Superior temporal gyrus (tissue), 1 donor: ENCODE results near the gene DMRT2.

Experiments
- DNase-seq: peaks from one replicate; pipeline ENCODE4 v3.0.0-alpha.2; 2016; ENCODE audit errors: extremely low spot score

Gene DMRT2

GRCh38 chr9:1050125-1050895, at the start of gene DMRT2:
Gene DMRT2, plus strand, starts transcription at chr9:1050357. Its CDS starts 1,257 bp downstream, at chr9:1051614.
- DNase-seq, result peak; percentile 96

GRCh38 chr9:1001838-1002237, 48.3 kb upstream of the DMRT2 start:
- no peak for DNase-seq

- DNase-seq, result no peak
These were observed 47.5 kb upstream of the DMRT2 start for GRCh38 chr9:1002678-1003077.

GRCh38 chr9:1005043-1005667, 45.0 kb upstream of the DMRT2 start:
- peak; percentile 81 for DNase-seq

GRCh38 chr9:1007312-1007711, 42.8 kb upstream of the DMRT2 start:
- DNase-seq, result no peak

- no peak for DNase-seq
These were observed 41.9 kb upstream of the DMRT2 start for GRCh38 chr9:1008216-1008615.

- DNase-seq, result peak; percentile 97
These were observed 41.0 kb upstream of the DMRT2 start for GRCh38 chr9:1009101-1009707.

GRCh38 chr9:1013021-1013420, 37.1 kb upstream of the DMRT2 start:
- no peak for DNase-seq

GRCh38 chr9:1014225-1014624, 35.9 kb upstream of the DMRT2 start:
- no peak for DNase-seq

GRCh38 chr9:1014640-1015039, 35.5 kb upstream of the DMRT2 start:
- DNase-seq, result no peak

- no peak for DNase-seq
These were observed 32.0 kb upstream of the DMRT2 start for GRCh38 chr9:1018121-1018520.

GRCh38 chr9:1024112-1024511, 26.0 kb upstream of the DMRT2 start:
- no peak for DNase-seq

GRCh38 chr9:1025131-1025530, 25.0 kb upstream of the DMRT2 start:
- no peak for DNase-seq

GRCh38 chr9:1026219-1026618, 23.9 kb upstream of the DMRT2 start:
- DNase-seq, result no peak

GRCh38 chr9:1028501-1029190, 21.5 kb upstream of the DMRT2 start:
- DNase-seq, result no peak

GRCh38 chr9:1031951-1032601, 18.1 kb upstream of the DMRT2 start:
- no peak for DNase-seq

GRCh38 chr9:1034271-1034670, 15.9 kb upstream of the DMRT2 start:
- DNase-seq, result no peak

- DNase-seq, result no peak
These were observed 10.6 kb upstream of the DMRT2 start for GRCh38 chr9:1039589-1039988.

GRCh38 chr9:1042466-1042865, 7.7 kb upstream of the DMRT2 start:
- no peak for DNase-seq

GRCh38 chr9:1044643-1045042, 5.5 kb upstream of the DMRT2 start:
- DNase-seq, result no peak

GRCh38 chr9:1046639-1047572, 3.3 kb upstream of the DMRT2 start:
- no peak for DNase-seq
